OCI-M2 (cell line): Measurements from ENCODE around the gene DEPDC1B.
"Not testable (repeated sequence)": the region's sequence is repeated elsewhere in the genome, so short reads cannot be mapped to it uniquely, and the experiment has no call there.

Experiments used
- DNase-seq: peaks from one replicate; lab custom pipeline; 2025; ENCODE audit not compliant: unreplicated experiment; lab: John Stamatoyannopoulos, UW

Gene DEPDC1B

GRCh38 chr5:60649288-60649917 is 50.6 kb downstream of the DEPDC1B start:
- DNase-seq, result no peak

GRCh38 chr5:60648175-60648574 is 51.8 kb downstream of the DEPDC1B start:
- no peak for DNase-seq

- no peak for DNase-seq
These were observed 59.1 kb downstream of the DEPDC1B start for GRCh38 chr5:60640901-60641300.

GRCh38 chr5:60639544-60639943 is 60.4 kb downstream of the DEPDC1B start:
- no peak for DNase-seq

GRCh38 chr5:60638300-60638699 is 61.7 kb downstream of the DEPDC1B start:
- no peak for DNase-seq

- no peak for DNase-seq
These were observed 63.3 kb downstream of the DEPDC1B start for GRCh38 chr5:60636644-60637043.

GRCh38 chr5:60636001-60636400 is 64.0 kb downstream of the DEPDC1B start:
- no peak for DNase-seq

- no peak for DNase-seq
These were observed 65.9 kb downstream of the DEPDC1B start for GRCh38 chr5:60634051-60634450.

- no peak for DNase-seq
These were observed 66.6 kb downstream of the DEPDC1B start for GRCh38 chr5:60633341-60633740.

- no peak for DNase-seq
These were observed 67.8 kb downstream of the DEPDC1B start for GRCh38 chr5:60632153-60632552.

GRCh38 chr5:60630836-60631235 is 69.1 kb downstream of the DEPDC1B start:
- no peak for DNase-seq

- DNase-seq, result no peak
These were observed 69.8 kb downstream of the DEPDC1B start for GRCh38 chr5:60630179-60630578.

- not testable (repeated sequence) for DNase-seq
These were observed 75.1 kb downstream of the DEPDC1B start for GRCh38 chr5:60624875-60625274.

- not testable (repeated sequence) for DNase-seq
These were observed 79.2 kb downstream of the DEPDC1B start for GRCh38 chr5:60620752-60621151.

- no peak for DNase-seq
These were observed 86.1 kb downstream of the DEPDC1B start for GRCh38 chr5:60613826-60614225.

GRCh38 chr5:60611099-60611740 is 88.7 kb downstream of the DEPDC1B start:
- no peak for DNase-seq

GRCh38 chr5:60604771-60605170 is 95.2 kb downstream of the DEPDC1B start:
- DNase-seq, result no peak

- no peak for DNase-seq
These were observed 101.5 kb downstream of the DEPDC1B start for GRCh38 chr5:60598424-60598823.

GRCh38 chr5:60597572-60598320 is 102.2 kb downstream of the DEPDC1B start:
- DNase-seq, result no peak

- DNase-seq, result no peak
These were observed 105.1 kb downstream of the DEPDC1B start for GRCh38 chr5:60594715-60595477.

- no peak for DNase-seq
These were observed 109.8 kb downstream of the DEPDC1B start for GRCh38 chr5:60590172-60590571.
